Activated CD4-positive, CD25-positive, alpha-beta regulatory T cell treated with anti-CD3 and anti-CD28 coated beads, Interleukin-2, amount 50 U/mL, for 72 hours (primary cell): ENCODE results near the gene FBXW5.

Experiments
- DNase-seq: peaks from one replicate; pipeline ENCODE4 v3.0.0; 2021

The FBXW5 gene

DNA sequence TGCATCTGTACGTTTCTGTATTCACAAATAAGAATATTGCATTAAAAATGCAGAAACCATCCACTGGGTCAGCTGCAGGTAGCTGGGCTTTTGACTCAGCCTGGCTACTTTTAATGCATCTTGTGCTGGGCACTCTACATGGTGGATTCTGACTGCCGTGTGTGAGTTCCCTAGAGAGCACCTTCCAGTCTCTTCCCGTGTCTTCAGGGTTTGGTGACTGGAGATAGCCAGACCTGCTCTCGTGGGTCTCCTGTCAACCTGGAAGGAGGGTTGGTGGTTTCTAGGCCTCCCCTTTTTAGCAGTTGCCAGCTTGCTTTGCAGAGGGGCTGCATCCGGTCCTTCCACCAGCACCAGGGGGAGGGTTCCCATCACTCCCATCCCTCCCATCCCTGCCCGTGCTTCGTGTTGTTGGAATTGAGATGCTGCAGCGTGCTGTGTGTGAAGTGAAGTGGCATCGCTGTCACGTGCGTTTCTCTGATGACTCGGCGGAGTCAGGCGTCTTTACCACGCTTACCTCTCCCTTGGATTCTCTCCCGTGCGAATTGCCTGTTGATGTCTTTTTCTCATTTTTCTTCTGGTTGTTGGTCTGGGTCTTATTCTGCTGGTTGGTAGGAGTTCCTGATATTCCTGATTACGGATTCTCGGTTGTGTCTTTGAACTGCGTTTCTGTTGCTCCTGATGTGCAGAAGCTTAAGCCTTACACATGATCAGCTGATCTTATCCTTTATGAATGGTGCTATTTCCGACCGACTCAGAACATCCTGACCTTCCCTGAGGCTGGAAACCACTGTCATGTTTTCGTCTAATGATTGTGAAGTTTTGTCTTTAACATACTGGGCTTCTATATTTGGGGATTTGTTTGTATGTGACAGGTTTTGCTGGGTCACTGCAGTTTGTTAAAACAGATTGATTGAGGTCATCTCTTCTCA lies 16.9 kb downstream of the FBXW5 start:
- DNase-seq: no peak

DNA sequence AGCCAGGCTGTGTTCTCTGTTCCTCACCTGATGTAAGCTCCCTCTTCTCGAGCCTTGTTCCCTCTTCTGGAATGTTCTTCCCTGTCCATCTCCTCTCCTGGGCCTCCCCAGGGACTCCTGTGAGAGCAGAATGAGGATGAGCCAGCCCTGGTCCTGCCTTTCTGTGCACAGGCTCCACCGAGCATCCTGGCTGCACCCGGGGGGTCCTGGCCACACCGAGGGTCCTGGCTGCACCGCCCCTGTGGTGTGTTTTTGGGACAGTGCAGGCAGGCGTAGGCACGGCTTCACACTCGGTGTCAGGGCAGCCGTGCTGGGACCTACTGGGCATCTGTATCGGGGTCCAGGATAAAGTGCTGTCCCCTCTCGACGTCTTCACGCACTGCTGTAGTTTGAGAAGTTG lies 17.8 kb downstream of the FBXW5 start:
- DNase-seq: no peak

DNA sequence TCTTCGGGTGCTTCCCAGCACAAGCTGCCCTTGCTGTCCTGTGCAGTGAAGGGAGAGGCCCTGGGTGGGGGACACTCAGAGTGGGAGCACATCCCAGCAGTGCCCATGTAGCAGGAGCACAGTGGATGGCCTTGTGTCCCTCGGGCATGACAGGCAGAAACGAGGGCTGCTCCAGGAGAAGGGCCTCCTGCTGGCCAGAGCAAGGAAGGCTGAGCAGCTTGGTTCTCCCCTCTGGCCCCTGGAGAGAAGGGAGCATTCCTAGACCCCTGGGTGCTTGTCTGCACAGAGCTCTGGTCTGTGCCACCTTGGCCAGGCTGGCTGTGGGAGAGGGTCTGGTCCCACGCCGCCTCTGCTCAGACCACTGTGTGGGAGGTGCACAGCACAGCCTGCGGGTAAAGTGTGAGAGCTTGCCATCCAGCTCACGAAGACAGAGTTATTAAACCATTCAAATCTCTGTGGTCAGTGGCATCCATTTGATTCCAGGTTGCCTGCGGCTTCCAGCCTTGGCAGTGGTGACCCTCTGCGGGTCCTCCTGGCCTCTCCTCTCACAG lies 18.3 kb downstream of the FBXW5 start:
- DNase-seq: no peak

DNA sequence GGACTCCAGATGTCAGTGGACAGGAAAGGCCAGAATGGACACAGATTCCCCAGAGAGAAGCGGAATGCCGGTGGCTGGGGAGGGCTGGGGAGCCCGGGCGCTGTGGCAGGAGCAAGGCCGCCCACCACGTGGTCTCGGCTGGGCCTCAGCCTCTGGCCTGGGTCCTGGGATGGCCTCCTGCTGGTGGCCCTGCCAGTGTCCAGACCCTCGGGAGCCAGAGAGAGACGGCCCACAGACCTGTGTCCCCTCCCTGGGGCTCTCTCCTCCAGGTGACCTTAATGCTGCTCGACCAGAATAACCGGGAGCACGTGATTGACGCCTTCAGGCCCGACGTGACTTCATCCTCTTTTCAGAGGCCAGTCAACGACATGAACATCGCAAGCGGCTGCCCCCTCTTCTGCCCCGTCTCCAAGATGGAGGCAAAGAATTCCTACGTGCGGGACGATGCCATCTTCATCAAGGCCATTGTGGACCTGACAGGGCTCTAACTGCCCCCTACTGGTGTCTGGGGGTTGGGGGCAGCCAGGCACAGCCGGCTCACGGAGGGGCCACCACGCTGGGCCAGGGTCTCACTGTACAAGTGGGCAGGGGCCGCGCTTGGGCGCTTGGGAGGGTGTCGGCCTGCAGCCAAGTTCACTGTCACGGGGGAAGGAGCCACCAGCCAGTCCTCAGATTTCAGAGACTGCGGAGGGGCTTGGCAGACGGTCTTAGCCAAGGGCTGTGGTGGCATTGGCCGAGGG lies 19.0 kb downstream of the FBXW5 start:
- no peak for DNase-seq

DNA sequence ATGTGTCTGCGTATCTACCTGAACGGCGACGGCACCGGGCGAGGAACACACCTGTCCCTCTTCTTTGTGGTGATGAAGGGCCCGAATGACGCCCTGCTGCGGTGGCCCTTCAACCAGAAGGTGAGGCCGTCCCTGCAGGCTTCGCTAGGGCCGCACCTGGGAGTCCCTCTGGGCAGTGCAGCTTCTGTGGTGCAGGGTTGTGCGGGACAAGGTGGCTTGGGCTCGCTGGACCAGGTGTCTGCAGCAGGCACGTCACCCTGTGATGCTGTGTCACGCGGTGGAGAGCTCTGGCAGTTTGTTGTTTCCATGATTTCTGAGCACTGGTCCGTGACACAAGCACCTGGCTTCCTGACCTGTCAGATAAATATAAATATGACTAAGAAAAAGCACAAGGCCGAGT lies 20.7 kb downstream of the FBXW5 start:
- DNase-seq: no peak

DNA sequence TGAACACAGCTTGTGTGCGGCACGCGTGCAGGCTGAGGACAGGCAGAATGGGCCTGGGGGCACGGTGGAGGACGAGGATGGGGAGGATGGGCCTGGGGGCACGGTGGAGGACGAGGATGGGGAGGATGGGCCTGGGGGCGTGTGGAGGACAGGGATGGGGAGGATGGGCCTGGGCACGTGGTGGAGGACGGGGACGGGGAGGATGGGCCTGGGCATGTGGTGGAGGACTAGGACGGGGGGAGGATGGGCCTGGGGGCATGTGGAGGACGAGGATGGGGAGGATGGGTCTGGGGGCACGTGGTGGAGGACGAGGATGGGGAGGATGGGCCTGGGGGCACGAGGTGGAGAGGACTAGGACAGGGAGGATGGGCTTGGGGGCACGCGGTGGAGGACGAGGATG lies 22.0 kb downstream of the FBXW5 start:
- no peak for DNase-seq

DNA sequence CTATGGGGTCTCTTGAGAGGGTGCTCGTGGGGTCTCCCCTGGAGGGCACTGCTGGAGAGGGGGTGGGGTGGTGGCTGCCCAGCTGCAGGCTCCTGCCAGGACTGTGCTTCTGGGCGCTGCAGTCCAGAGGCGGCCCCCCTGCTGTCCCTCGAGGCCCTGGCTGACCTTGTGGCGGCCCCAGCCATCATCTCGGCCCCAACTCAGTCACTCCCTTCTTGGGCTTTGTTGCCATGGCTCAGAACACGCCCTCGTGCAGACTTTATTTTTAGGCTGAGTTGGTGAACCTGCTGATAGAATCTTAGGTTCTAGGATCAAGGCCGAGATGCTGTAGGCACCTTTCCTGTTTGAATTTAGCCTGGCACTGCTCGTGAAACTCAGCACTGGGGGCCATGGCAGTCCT lies 22.8 kb downstream of the FBXW5 start:
- DNase-seq: no peak

DNA sequence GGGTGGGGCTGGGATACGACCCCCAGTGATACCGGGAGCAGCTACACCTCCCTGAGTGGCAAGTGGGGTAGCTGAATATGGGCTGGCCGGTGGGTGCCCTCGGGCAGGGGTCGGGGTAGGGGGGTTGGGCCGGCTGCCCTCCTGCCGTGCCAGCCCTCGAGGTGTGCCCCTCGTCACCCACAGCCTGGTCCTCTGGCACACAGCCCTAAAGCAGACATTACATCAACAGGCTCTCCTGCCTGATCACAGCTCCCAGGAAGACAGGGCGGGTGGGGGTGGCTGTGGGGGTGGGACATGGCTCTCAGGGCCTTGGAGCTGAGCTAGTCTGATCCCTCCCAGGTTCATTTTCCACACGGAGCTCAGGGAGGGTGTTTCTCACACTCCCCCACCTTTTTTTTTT lies 23.2 kb downstream of the FBXW5 start:
- no peak for DNase-seq

DNA sequence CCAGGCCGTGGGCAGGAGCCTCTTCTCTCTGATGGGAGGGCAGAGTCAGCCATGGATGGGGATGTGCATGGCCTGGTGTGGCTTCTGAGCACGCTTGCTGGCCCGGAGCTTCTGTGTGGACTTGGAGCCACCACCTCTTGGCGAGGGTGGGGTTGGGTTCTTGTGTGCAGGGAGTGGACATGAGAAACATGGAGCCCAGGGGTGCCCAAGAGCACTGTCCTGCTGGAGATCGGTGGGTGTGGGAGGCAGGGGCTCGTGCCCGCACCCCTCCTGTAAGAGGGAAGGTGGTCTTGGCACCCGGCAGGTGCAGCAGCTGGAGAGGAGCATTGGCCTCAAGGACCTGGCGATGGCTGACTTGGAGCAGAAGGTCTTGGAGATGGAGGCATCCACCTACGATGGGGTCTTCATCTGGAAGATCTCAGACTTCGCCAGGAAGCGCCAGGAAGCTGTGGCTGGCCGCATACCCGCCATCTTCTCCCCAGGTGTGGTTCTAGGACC lies 23.8 kb downstream of the FBXW5 start:
- no peak for DNase-seq

DNA sequence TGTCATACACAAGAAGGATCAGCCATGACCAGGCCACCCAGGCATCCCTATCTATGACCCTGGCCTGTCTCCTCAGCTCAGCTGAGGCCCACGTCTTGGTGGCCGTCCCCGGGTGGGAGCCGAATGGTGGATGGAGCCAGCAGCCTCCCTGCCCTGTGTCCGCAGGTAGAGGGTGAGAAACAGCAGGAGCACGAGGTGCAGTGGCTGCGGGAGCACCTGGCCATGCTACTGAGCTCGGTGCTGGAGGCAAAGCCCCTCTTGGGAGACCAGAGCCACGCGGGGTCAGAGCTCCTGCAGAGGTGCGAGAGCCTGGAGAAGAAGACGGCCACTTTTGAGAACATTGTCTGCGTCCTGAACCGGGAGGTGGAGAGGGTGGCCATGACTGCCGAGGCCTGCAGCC lies 24.5 kb downstream of the FBXW5 start:
- no peak for DNase-seq

DNA sequence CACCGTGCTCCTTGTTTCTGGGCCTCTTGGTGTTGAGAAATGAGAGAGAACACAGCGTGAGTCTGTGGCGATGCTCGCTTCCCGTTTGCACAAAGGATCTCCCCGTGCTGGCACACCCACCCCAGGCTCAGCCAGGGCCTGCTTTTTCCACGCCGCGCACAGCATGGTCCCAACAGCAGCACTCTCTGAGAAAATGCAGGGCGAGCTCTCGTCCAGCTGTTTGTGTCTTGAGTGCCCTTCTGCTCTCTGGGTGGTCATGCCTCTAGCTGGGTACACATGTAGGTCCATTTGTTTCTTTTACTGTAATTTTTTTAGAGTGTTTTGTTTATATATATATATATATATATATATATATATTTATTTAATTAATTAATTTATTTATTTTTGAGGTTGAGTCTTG lies 26.6 kb downstream of the FBXW5 start:
- no peak for DNase-seq

DNA sequence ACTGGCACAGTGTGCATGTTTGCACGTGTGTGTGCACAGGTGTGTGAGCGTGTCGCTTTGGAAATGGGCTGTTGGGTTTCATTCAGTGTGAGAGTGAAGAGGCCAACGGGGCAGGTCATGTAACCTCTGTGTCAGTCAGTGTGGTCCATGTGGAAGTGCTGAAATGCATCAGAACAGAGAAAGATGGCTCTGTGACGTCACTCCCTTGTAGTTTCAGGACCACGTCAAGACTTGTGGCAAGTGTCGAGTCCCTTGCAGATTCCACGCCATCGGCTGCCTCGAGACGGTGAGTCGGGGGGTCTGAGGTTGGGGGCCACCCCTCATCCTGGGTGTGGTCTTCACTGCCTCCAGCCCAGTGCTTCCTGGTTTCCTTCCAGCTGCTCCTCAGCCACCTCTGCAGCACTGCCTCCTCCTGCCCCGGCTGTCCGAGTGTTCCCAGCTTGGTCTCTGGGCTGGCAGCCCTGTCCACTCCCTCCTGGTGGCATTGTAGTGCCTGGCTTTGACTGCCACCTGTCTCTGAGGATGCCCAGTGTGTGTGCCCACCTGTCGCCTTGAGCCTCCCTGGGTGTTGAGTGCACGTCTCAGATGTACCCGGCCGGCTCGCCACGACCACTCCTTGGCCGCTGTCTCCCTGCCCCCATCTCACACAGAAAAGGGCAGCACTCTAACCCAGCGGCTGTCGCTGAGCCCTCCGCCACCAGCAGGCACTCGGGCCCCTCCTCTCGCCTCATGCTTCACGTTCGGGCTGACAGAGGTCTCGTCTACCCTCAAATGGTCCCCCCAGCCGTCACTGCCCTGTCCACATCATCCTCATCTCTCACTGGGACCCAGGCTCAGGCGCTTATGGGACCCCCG lies 28.0 kb downstream of the FBXW5 start:
- no peak for DNase-seq

DNA sequence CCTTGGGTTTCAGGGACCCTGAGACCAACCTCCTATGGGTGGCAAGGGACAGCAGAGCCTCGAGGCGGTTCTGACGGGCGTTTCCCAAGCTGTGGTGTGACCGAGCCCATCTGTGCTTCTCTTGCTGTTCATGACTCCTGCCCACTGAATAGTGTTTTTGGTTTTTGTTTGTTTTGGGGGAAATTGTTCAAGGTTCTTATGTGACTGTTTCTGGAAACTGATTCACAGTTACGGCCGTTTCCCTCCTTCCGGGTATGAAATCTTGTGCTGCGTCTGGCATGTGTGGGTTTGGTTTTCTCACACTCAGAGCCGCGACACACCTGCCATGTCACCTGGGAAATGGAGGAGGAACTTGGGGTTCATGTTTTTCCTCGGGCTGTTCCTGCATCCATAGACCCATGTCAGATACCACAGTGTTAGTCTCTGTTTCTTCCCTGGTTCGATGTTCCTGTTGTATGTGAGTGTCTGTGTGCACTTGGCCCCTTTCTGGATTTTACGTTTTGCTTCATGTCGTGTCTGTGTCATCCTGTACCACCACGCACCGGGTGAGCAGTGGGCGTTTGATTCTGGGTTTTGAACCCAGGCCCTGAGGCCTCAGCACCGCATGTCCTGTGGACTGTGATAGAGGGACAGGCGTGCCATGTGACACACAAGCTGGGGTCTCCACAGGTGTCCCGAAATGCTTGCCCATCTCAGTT lies 28.8 kb downstream of the FBXW5 start:
- DNase-seq: no peak

DNA sequence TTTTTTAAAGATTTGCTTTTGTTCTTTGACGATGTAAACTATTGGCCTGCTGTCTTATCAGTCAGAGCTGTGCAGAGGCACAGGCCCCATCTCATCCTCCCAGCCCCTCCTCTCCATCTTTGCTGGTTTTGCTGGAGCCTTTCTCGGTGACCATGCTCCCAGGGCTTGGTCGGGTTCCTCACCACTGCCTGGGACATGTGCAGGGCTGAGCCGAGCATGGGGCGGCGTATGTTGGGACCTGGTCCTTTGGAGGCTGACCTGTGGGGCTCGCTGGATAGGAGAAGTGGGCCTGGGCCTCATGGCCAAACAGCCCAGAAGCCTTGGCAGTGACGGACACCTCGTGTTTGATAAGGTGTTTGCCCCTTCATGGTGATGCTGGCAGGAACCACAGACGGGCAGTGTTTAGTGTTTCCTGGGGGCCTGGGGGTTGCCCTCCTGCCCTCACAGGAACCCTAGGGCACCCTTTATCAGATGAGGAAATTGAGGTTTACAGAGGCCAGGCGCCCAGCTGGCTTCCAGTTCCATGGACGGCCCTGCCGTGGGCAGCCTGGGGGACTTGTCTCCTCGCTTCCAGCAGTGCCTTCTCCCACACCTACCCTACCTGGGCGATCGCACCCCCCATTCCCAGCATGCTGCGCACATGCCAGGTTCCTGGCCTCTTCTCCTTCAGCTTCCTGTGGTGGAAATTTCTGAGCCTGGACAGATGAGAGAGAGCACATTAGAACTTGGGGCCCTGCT lies 30.7 kb downstream of the FBXW5 start:
- DNase-seq: no peak

DNA sequence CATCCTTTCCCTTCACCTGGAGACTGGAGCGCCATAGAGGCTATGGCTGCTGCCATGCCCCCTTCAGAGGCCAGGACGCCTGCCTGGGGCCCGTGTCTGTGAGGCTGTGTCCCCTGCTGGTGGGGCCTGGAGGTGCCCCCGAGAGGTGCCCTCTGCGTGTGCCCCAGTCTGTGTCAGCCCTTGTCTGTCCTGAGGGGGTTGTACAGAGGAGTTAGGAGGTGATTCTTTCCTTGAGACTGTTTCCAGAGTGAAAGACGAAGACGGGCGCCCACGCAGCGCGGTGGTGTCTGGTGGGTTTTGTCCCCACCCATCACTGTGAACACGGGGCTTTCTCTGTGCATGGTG lies 33.7 kb downstream of the FBXW5 start:
- no peak for DNase-seq

DNA sequence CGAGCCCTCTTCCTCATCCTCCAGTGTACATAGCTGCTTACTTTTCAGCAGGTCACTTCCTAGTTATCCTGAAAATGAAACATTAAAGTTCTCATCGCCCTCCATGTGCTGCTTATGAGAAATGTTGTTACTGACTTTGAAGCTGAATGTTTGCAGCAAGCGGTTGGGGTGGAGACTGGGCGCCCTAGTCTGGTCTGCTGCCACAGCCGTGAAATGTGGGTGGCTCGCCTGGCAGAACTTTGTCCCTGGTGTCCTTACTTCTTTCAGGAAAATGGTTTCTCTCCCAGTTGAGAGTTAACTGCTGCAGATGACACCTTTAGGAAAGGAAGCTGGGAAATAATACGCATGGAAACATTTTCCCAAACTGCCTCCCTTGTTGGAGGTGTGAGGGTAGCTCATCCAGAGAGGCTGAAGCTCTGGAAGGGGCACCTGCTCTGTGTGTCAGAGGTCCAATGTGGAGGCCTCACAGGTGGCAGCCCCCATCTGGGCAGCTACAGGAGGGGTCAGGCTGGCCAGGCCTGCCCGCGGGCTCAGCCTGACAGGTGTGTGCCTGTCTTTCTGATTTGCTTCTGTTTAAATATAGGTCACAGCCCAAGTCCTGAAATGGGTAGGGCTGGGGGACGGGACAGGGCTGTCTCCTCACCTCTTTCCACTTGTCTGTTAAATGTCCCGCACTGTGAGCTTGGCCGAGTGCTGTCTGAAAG lies 34.2 kb downstream of the FBXW5 start:
- no peak for DNase-seq

DNA sequence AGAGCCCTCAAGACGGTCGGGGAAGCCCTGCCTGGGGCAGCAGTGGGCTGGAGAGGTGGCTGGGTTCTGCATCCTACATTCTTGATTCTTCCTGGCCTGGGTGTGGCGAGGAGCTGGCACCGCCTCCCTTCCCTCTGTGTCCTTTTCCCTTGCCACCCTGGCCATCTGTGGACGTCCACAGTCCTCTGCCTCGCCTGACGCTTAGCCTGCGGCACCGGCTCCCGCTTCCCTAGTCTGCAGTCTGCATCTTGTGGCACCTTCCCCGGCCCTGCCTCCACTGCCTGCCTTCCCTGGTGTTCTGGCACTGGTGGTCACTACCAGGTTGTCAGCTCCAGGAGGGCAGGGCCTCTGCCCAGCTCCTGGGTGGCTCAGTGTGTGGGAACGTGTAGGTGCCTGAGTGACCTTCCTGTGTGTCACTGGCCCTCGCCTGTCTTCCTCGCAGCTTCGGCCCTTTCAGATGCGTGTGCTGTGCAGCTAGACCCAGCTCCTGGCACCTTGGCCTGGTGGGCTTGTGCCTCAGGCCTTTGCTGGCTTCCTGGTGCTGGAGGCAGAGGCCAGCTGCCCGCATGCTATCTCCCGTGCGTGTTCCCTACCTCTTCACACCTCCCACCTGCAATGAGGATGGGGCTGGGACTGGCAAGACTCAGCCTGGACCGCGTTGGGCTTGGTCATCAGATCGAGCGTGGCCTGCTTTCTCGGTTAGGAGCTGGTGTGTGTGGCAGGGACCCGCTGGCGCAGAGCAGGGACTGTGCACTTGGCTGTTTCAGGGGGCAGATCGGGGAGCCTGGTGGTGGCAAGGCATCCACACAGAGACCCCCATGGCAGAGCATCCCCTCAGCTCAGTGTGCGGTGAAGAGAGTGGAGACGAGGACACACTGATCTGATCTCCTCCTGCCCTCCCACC lies 37.3 kb downstream of the FBXW5 start:
- DNase-seq: no peak

DNA sequence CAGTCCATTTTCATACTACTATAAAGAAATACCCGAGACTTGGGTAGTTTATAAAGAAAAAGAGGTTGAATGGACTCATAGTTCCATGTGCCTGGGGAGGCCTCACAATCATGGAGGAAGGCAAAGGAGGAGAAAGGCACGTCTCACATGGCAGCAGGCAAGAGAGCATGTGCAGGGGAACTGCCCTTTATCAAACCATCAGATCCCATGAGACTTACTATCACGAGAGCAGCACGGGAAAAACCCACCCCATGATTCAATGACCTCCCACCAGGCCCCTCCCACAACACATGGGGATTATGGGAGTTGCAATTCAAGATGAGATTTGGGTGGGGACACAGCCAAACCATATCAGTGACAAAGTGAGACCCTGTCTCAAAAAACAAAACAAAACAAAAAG lies 38.3 kb downstream of the FBXW5 start:
- DNase-seq: no peak

DNA sequence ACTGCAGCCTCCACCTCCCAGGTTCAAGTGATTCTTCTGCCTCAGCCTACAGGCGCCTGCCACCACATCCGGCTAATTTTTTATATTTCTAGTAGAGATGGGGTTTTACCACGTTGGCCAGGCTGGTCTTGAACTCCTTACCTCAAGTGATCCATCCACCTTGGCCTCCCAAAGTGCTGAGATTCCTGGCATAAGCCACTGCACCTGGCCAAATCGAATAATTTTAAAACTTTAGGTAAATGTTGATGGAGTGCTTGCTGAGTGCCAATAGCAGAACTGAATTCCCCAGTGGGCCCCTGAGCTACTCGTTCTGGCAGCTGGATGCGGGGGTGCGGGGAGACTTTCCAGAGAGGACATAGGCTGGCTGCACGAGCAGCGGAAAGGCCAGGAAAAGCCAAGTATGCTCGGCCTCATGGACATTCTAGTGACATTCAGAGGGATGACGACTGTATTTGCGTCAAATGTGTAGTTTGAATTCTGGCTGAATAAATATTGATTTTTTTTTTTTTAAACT lies 41.4 kb downstream of the FBXW5 start:
- DNase-seq: no peak
